ENCODE results near the gene LEKR1.

LEKR1 gene

GRCh38 chr3:156825795-156826143 is 384 bp upstream of the LEKR1 start:
- H3K27me3 ChIP-seq (ENCODE audit: insufficient read depth, insufficient read length): peaks cover 3% of the 10 kb centered on the region
- no peaks in the 10 kb centered on the region for H3K36me3 ChIP-seq (ENCODE audit: insufficient read depth, insufficient read length, low read length)
- no peak for DNase-seq (ENCODE audit: low read depth, low spot score)
- H3K9me3 ChIP-seq (ENCODE audit: insufficient read depth, low read length): no peaks in the 10 kb centered on the region
- TF ChIP-seq ZNF274 (IDR thresholded peaks at IDR 0.05; ENCODE audit: low read depth, low read length) (no peak), YY1 (IDR thresholded peaks at IDR 0.05; ENCODE audit: insufficient read depth, insufficient read length) (no peak), SUZ12 (IDR thresholded peaks at IDR 0.05; ENCODE audit: extremely low read depth, insufficient read depth, insufficient read length) (no peak)
- peak overlapping the region; percentile 77 for H3K9ac ChIP-seq (ENCODE audit: insufficient read length, low read depth)
- H3K4me3 ChIP-seq (ENCODE audit: insufficient read length, low read depth): peak overlapping the region; percentile 66
- no peaks in the 10 kb centered on the region for H3K4me1 ChIP-seq (ENCODE audit: insufficient read depth, insufficient read length)

- TF ChIP-seq SUZ12 (IDR thresholded peaks at IDR 0.05; ENCODE audit: extremely low read depth, insufficient read depth, insufficient read length) (no peak), YY1 (IDR thresholded peaks at IDR 0.05; ENCODE audit: insufficient read depth, insufficient read length) (no peak), ZNF274 (IDR thresholded peaks at IDR 0.05; ENCODE audit: low read depth, low read length) (no peak)
- no peak for DNase-seq (ENCODE audit: low read depth, low spot score)
- no peaks in the 10 kb centered on the region for H3K36me3 ChIP-seq (ENCODE audit: insufficient read depth, insufficient read length, low read length)
- H3K27me3 ChIP-seq (ENCODE audit: insufficient read depth, insufficient read length): peaks cover 3% of the 10 kb centered on the region
- H3K4me3 ChIP-seq (ENCODE audit: insufficient read length, low read depth): peak overlapping the region; percentile 66
- H3K4me1 ChIP-seq (ENCODE audit: insufficient read depth, insufficient read length): no peaks in the 10 kb centered on the region
- H3K9me3 ChIP-seq (ENCODE audit: insufficient read depth, low read length): no peaks in the 10 kb centered on the region
- H3K9ac ChIP-seq (ENCODE audit: insufficient read length, low read depth): peak overlapping the region; percentile 67
Measured at GRCh38 chr3:156826896-156827882, 1.0 kb downstream of the LEKR1 start.

- Histone ChIP-seq H3K9ac (ENCODE audit: insufficient read length, low read depth) (no peak overlapping the region), H3K4me1 (ENCODE audit: insufficient read depth, insufficient read length) (peaks cover 3% of the 10 kb centered on the region), H3K4me3 (ENCODE audit: insufficient read length, low read depth) (no peak overlapping the region), H3K27me3 (ENCODE audit: insufficient read depth, insufficient read length) (peaks cover 3% of the 10 kb centered on the region), H3K36me3 (ENCODE audit: insufficient read depth, insufficient read length, low read length) (no peaks in the 10 kb centered on the region), H3K9me3 (ENCODE audit: insufficient read depth, low read length) (no peaks in the 10 kb centered on the region)
- DNase-seq (ENCODE audit: low read depth, low spot score): no peak
- TF ChIP-seq SUZ12 (IDR thresholded peaks at IDR 0.05; ENCODE audit: extremely low read depth, insufficient read depth, insufficient read length): no peak
- TF ChIP-seq ZNF274 (IDR thresholded peaks at IDR 0.05; ENCODE audit: low read depth, low read length): no peak
- no peak for TF ChIP-seq YY1 (IDR thresholded peaks at IDR 0.05; ENCODE audit: insufficient read depth, insufficient read length)
Measured at GRCh38 chr3:156831006-156831405, 4.9 kb downstream of the LEKR1 start.

GRCh38 chr3:156834435-156834834 is 8.3 kb downstream of the LEKR1 start:
- no peak for DNase-seq (ENCODE audit: low read depth, low spot score)
- Histone ChIP-seq H3K9me3 (ENCODE audit: insufficient read depth, low read length) (no peaks in the 10 kb centered on the region), H3K36me3 (ENCODE audit: insufficient read depth, insufficient read length, low read length) (no peaks in the 10 kb centered on the region), H3K4me1 (ENCODE audit: insufficient read depth, insufficient read length) (peaks cover 3% of the 10 kb centered on the region), H3K4me3 (ENCODE audit: insufficient read length, low read depth) (no peak overlapping the region), H3K9ac (ENCODE audit: insufficient read length, low read depth) (no peak overlapping the region), H3K27me3 (ENCODE audit: insufficient read depth, insufficient read length) (no peaks in the 10 kb centered on the region)
- TF ChIP-seq ZNF274 (IDR thresholded peaks at IDR 0.05; ENCODE audit: low read depth, low read length): no peak
- no peak for TF ChIP-seq SUZ12 (IDR thresholded peaks at IDR 0.05; ENCODE audit: extremely low read depth, insufficient read depth, insufficient read length)
- TF ChIP-seq YY1 (IDR thresholded peaks at IDR 0.05; ENCODE audit: insufficient read depth, insufficient read length): no peak

- H3K9ac ChIP-seq (ENCODE audit: insufficient read length, low read depth): no peak overlapping the region
- DNase-seq (ENCODE audit: low read depth, low spot score): no peak
- H3K4me1 ChIP-seq (ENCODE audit: insufficient read depth, insufficient read length): peaks cover 3% of the 10 kb centered on the region
- no peaks in the 10 kb centered on the region for H3K9me3 ChIP-seq (ENCODE audit: insufficient read depth, low read length)
- no peak for TF ChIP-seq SUZ12 (IDR thresholded peaks at IDR 0.05; ENCODE audit: extremely low read depth, insufficient read depth, insufficient read length)
- TF ChIP-seq ZNF274 (IDR thresholded peaks at IDR 0.05; ENCODE audit: low read depth, low read length): no peak
- TF ChIP-seq YY1 (IDR thresholded peaks at IDR 0.05; ENCODE audit: insufficient read depth, insufficient read length): no peak
- H3K4me3 ChIP-seq (ENCODE audit: insufficient read length, low read depth): no peak overlapping the region
- H3K27me3 ChIP-seq (ENCODE audit: insufficient read depth, insufficient read length): no peaks in the 10 kb centered on the region
- H3K36me3 ChIP-seq (ENCODE audit: insufficient read depth, insufficient read length, low read length): no peaks in the 10 kb centered on the region
Measured at GRCh38 chr3:156834962-156835535, 8.9 kb downstream of the LEKR1 start.

- TF ChIP-seq ZNF274 (IDR thresholded peaks at IDR 0.05; ENCODE audit: low read depth, low read length): no peak
- no peak for TF ChIP-seq YY1 (IDR thresholded peaks at IDR 0.05; ENCODE audit: insufficient read depth, insufficient read length)
- TF ChIP-seq SUZ12 (IDR thresholded peaks at IDR 0.05; ENCODE audit: extremely low read depth, insufficient read depth, insufficient read length): no peak
- Histone ChIP-seq H3K4me3 (ENCODE audit: insufficient read length, low read depth) (no peak overlapping the region), H3K9ac (ENCODE audit: insufficient read length, low read depth) (no peak overlapping the region), H3K27me3 (ENCODE audit: insufficient read depth, insufficient read length) (no peaks in the 10 kb centered on the region), H3K36me3 (ENCODE audit: insufficient read depth, insufficient read length, low read length) (no peaks in the 10 kb centered on the region), H3K9me3 (ENCODE audit: insufficient read depth, low read length) (no peaks in the 10 kb centered on the region), H3K4me1 (ENCODE audit: insufficient read depth, insufficient read length) (peaks cover 3% of the 10 kb centered on the region)
- DNase-seq (ENCODE audit: low read depth, low spot score): no peak
Measured at GRCh38 chr3:156836701-156837100, 10.5 kb downstream of the LEKR1 start.

GRCh38 chr3:156837115-156837514 is 11.0 kb downstream of the LEKR1 start:
- Histone ChIP-seq H3K4me3 (ENCODE audit: insufficient read length, low read depth) (no peak overlapping the region), H3K9ac (ENCODE audit: insufficient read length, low read depth) (no peak overlapping the region), H3K4me1 (ENCODE audit: insufficient read depth, insufficient read length) (peaks cover 3% of the 10 kb centered on the region), H3K36me3 (ENCODE audit: insufficient read depth, insufficient read length, low read length) (no peaks in the 10 kb centered on the region), H3K9me3 (ENCODE audit: insufficient read depth, low read length) (no peaks in the 10 kb centered on the region), H3K27me3 (ENCODE audit: insufficient read depth, insufficient read length) (no peaks in the 10 kb centered on the region)
- DNase-seq (ENCODE audit: low read depth, low spot score): no peak
- TF ChIP-seq ZNF274 (IDR thresholded peaks at IDR 0.05; ENCODE audit: low read depth, low read length): no peak
- TF ChIP-seq SUZ12 (IDR thresholded peaks at IDR 0.05; ENCODE audit: extremely low read depth, insufficient read depth, insufficient read length): no peak
- TF ChIP-seq YY1 (IDR thresholded peaks at IDR 0.05; ENCODE audit: insufficient read depth, insufficient read length): no peak
